ENCODE results near the gene NRG2.

The NRG2 gene

GRCh38 chr5:140042643-140043507 is at the start of gene NRG2:
Gene NRG2 (minus strand): TSS chr5:140043299.
- DNase-seq (ENCODE audit: low read depth), result peak; percentile 24

- DNase-seq (ENCODE audit: low read depth), result no peak
These were observed 47.2 kb upstream of the NRG2 start for GRCh38 chr5:140090251-140090650.

- DNase-seq (ENCODE audit: low read depth), result no peak
These were observed 41.4 kb upstream of the NRG2 start for GRCh38 chr5:140084541-140084940.

GRCh38 chr5:140083650-140084049 is 40.6 kb upstream of the NRG2 start:
- no peak for DNase-seq (ENCODE audit: low read depth)

GRCh38 chr5:140083120-140083519 is 40.0 kb upstream of the NRG2 start:
- no peak for DNase-seq (ENCODE audit: low read depth)

- no peak for DNase-seq (ENCODE audit: low read depth)
These were observed 33.7 kb upstream of the NRG2 start for GRCh38 chr5:140076788-140077187.

GRCh38 chr5:140076142-140076541 is 33.0 kb upstream of the NRG2 start:
- DNase-seq (ENCODE audit: low read depth), result no peak

GRCh38 chr5:140075371-140075770 is 32.3 kb upstream of the NRG2 start:
- DNase-seq (ENCODE audit: low read depth), result no peak

- no peak for DNase-seq (ENCODE audit: low read depth)
These were observed 30.2 kb upstream of the NRG2 start for GRCh38 chr5:140073296-140073695.

- DNase-seq (ENCODE audit: low read depth), result no peak
These were observed 29.7 kb upstream of the NRG2 start for GRCh38 chr5:140072812-140073211.

GRCh38 chr5:140060816-140061215 is 17.7 kb upstream of the NRG2 start:
- no peak for DNase-seq (ENCODE audit: low read depth)

- DNase-seq (ENCODE audit: low read depth), result no peak
These were observed 15.3 kb upstream of the NRG2 start for GRCh38 chr5:140058212-140058932.

- no peak for DNase-seq (ENCODE audit: low read depth)
These were observed 13.8 kb upstream of the NRG2 start for GRCh38 chr5:140056880-140057279.

GRCh38 chr5:140055152-140055551 is 12.1 kb upstream of the NRG2 start:
- no peak for DNase-seq (ENCODE audit: low read depth)

- no peak for DNase-seq (ENCODE audit: low read depth)
These were observed 11.1 kb upstream of the NRG2 start for GRCh38 chr5:140054086-140054689.

GRCh38 chr5:140051950-140052349 is 8.9 kb upstream of the NRG2 start:
- DNase-seq (ENCODE audit: low read depth), result no peak

GRCh38 chr5:140049713-140050112 is 6.6 kb upstream of the NRG2 start:
- no peak for DNase-seq (ENCODE audit: low read depth)

- no peak for DNase-seq (ENCODE audit: low read depth)
These were observed 6.1 kb upstream of the NRG2 start for GRCh38 chr5:140049205-140049604.

- no peak for DNase-seq (ENCODE audit: low read depth)
These were observed 942 bp upstream of the NRG2 start for GRCh38 chr5:140044041-140044440.

- DNase-seq (ENCODE audit: low read depth), result peak; percentile 4
These were observed 391 bp upstream of the NRG2 start for GRCh38 chr5:140043508-140043872.

GRCh38 chr5:140042393-140042642 is 781 bp downstream of the NRG2 start:
- no peak for DNase-seq (ENCODE audit: low read depth)

- no peak for DNase-seq (ENCODE audit: low read depth)
These were observed 1.4 kb downstream of the NRG2 start for GRCh38 chr5:140041492-140042392.

Measured in activated T-cell treated with anti-CD3 and anti-CD28 coated beads for 24 hours (primary cell).